Kidney epithelial cell (primary cell): Measurements from ENCODE around the gene FBXW7. TPM values are rescaled to one million over a fixed set of nuclear protein-coding genes. Genes with fewer than 3 reads are reported as not detected.
A peak's percentile ranks its signal among the peaks of the same experiment; 100 is the strongest.

Experiments used
- DNase-seq: peaks from one replicate; pipeline ENCODE4 v3.0.0-alpha.2; 2010; ENCODE audit warnings: low read depth
- H3K27me3 ChIP-seq: 2 replicates; pipeline ENCODE4 v1.6.0; 2011; ENCODE audit warnings: low read length; ENCODE audit not compliant: control insufficient read depth, insufficient read depth
- H3K36me3 ChIP-seq: 2 replicates; pipeline ENCODE4 v1.5.1; 2011; ENCODE audit warnings: low read length; ENCODE audit not compliant: control insufficient read depth, insufficient read depth
- H3K4me3 ChIP-seq: 2 replicates; pipeline ENCODE4 v1.5.1; 2011; ENCODE audit warnings: low read depth, mild to moderate bottlenecking, control low read depth, low read length
- CTCF ChIP-seq: IDR thresholded peaks from 2 replicates; pipeline ENCODE4 v1.5.1; 2011; ENCODE audit warnings: mild to moderate bottlenecking, moderate library complexity, low read length, control low read depth, inconsistent platforms; ENCODE audit not compliant: insufficient read depth, poor library complexity, severe bottlenecking
- total RNA-seq: library from RNA; depleted of rRNA; stranded (reverse); fragments of >200 nt; gene quantifications from 2 replicates; pipeline ENCODE4 v1.2.3, GENCODE V29; 2015

The FBXW7 gene
- total RNA-seq, 1 donor from 2014 or later = 29.8 TPM

DNA sequence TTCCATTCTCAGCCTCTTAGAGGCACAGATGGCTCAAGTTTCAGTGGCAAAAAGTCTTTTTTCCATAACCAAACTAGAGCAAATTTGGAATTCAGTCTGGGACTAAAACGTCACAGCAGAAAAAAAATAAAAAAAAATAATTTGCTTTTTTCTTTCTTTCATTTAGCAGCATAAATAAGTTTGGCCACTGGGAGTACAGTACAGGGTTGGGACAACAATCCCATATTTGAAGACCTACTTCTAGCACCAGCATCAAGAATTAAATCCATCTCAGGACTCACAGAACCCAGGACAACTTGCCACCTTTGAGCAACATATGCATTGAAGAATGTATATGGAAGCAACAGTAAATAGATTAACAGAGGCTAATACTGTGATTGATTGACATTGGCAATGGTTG lies 214.0 kb downstream of the FBXW7 start:
- no peak for DNase-seq
- Histone ChIP-seq H3K27me3 (no peaks in the 10 kb centered on the region), H3K4me3 (no peak overlapping the region), H3K36me3 (no peaks in the 10 kb centered on the region)
- TF ChIP-seq CTCF = no peak

DNA sequence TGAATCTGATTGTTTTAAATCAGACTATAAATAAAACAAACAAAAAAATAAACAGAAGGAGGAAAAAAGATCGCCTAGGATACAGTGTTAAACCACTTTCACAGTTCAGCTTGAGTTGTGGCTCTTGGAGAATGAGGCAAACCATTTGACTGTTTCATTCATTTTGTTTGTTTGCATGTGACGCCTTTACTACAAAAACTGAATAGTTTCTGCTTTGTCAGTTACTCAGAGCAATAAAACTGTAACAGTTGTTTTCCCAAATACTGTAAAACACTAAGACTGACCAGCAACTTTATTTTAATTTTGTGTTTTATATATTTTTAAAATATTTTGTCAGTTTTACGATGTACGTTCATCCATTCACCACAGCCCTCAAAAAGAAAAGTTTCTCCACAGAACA lies 214.5 kb downstream of the FBXW7 start:
- TF ChIP-seq CTCF = no peak
- H3K36me3 ChIP-seq = no peaks in the 10 kb centered on the region
- no peak for DNase-seq
- H3K4me3 ChIP-seq = no peak overlapping the region
- no peaks in the 10 kb centered on the region for H3K27me3 ChIP-seq

- no peaks in the 10 kb centered on the region for H3K27me3 ChIP-seq
- DNase-seq = no peak
- H3K36me3 ChIP-seq = no peaks in the 10 kb centered on the region
- TF ChIP-seq CTCF = no peak
- H3K4me3 ChIP-seq = no peak overlapping the region
Measured at GRCh38 chr4:152316969-152317368, 218.9 kb downstream of the FBXW7 start.

GRCh38 chr4:152310257-152310656 lies 225.6 kb downstream of the FBXW7 start:
- DNase-seq = peak; percentile 91
- no peak for TF ChIP-seq CTCF
- Histone ChIP-seq H3K27me3 (no peaks in the 10 kb centered on the region), H3K4me3 (no peak overlapping the region), H3K36me3 (no peaks in the 10 kb centered on the region)

GRCh38 chr4:152309418-152309817 lies 226.5 kb downstream of the FBXW7 start:
- Histone ChIP-seq H3K27me3 (no peaks in the 10 kb centered on the region), H3K4me3 (no peak overlapping the region), H3K36me3 (no peaks in the 10 kb centered on the region)
- DNase-seq = no peak
- no peak for TF ChIP-seq CTCF

- H3K27me3 ChIP-seq = no peaks in the 10 kb centered on the region
- TF ChIP-seq CTCF = no peak
- DNase-seq = no peak
- no peaks in the 10 kb centered on the region for H3K36me3 ChIP-seq
- no peak overlapping the region for H3K4me3 ChIP-seq
Measured at GRCh38 chr4:152308951-152309350, 226.9 kb downstream of the FBXW7 start.
